ENCODE results near the gene GOLGA6D.
"Not testable (repeated sequence)": the region's sequence is repeated elsewhere in the genome, so short reads cannot be mapped to it uniquely, and the experiment has no call there.

GOLGA6D gene

DNA sequence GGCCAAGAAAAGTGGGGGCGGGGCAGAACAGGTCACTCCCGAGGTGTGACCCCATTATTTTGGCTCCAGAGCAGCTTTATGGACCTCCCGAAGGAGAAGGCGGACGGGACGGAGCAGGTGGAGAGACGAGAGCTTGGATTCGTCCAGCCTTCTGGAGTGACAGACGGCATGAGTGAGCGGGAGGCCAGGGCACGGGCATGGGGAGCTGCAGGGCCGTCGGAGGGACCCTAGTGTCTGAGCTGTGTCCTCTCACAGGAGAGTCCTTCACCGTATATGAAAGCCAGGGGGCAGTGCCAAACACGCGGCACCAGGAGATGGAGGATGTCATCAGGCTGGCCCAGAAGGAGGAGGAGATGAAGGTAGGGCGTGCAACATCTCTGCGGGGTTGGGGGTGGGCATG is 11.0 kb downstream of the GOLGA6D start:
- H2AFZ ChIP-seq (ENCODE audit: low read depth, low read length); H3K9ac ChIP-seq (ENCODE audit: low read length); H2BK5ac ChIP-seq (ENCODE audit: low read depth, low read length, poor library complexity, severe bottlenecking); H4K8ac ChIP-seq (ENCODE audit: low read length); H3K79me1 ChIP-seq (replicated peaks; ENCODE audit: low read length, poor library complexity, severe bottlenecking); H3K23ac ChIP-seq (ENCODE audit: low read length in 2 of 2); H4K91ac ChIP-seq (ENCODE audit: low read length); H2BK120ac ChIP-seq (ENCODE audit: low read depth, low read length); H3K4me2 ChIP-seq (ENCODE audit: low read length, poor library complexity, severe bottlenecking); H3K36me3 ChIP-seq (ENCODE audit: control insufficient read depth in 1 of 2, insufficient read depth in 2 of 2, low read depth in 1 of 2, low read length in 2 of 2); H3K14ac ChIP-seq (ENCODE audit: low read length in 2 of 2); H3K27me3 ChIP-seq (ENCODE audit: control insufficient read depth in 1 of 2, insufficient read depth in 1 of 2, low read length in 2 of 2); H3K27ac ChIP-seq (ENCODE audit: low read length, poor library complexity, severe bottlenecking); H2AK5ac ChIP-seq (ENCODE audit: low read length, severe bottlenecking); DNase-seq; H3K9me3 ChIP-seq (ENCODE audit: control insufficient read depth, low read length); H2BK12ac ChIP-seq (ENCODE audit: low read length in 2 of 2); H3K4me3 ChIP-seq (ENCODE audit: insufficient read depth in 1 of 2, low read depth in 1 of 2, low read length in 2 of 2); H3K18ac ChIP-seq (ENCODE audit: low read depth in 1 of 2, low read length in 2 of 2); H3K4me1 ChIP-seq (ENCODE audit: control insufficient read depth, insufficient read depth, low read depth, low read length); H3K4ac ChIP-seq (ENCODE audit: low read depth in 1 of 2, low read length in 2 of 2); H2BK15ac ChIP-seq (ENCODE audit: low read depth, poor library complexity, severe bottlenecking): not testable (repeated sequence)
- WGBS, result no CpG with 5 or more reads among the region's 18 CpGs

DNA sequence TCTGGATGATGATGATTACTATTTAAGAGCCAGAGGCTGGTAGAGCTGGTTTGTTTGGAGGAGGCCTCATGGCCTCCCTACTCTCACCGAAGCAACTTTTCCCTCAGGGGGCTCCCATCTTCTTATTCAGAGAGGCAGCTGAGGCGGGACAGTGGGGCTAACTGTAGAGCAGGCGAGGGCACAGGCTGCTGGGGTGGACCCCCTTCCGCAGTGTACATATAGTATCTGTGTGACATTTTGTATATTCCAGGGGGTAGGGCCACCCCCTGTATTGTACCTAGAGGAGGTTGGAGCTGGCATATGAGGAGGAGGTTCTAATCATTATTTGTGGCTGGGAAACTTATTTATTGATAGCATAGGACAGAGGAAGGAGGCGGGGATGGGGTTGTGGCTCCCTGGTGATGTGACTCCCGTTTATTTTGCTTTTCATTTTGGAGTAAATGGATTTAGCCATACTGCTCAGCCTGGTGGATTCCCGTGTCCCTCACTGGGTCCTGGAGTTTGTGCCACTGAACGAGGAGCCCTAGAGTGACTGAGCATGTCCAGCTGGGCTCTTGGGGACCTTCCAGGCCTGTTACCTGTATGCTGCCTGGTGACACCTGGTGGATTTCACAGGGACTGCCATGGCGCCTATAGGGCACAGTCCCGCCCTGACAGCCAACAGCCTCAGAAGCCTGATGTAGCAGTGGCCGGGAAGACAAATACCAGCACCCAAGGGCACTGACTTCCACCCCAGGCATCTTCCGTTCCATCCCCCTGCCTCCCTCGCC is 16.1 kb downstream of the GOLGA6D start:
- not testable (repeated sequence) for H3K23ac ChIP-seq (ENCODE audit: low read length in 2 of 2); H3K9me3 ChIP-seq (ENCODE audit: control insufficient read depth, low read length); H2BK15ac ChIP-seq (ENCODE audit: low read depth, poor library complexity, severe bottlenecking); H2BK120ac ChIP-seq (ENCODE audit: low read depth, low read length); H3K79me1 ChIP-seq (replicated peaks; ENCODE audit: low read length, poor library complexity, severe bottlenecking); H3K4me1 ChIP-seq (ENCODE audit: control insufficient read depth, insufficient read depth, low read depth, low read length); H3K18ac ChIP-seq (ENCODE audit: low read depth in 1 of 2, low read length in 2 of 2); H3K4me3 ChIP-seq (ENCODE audit: insufficient read depth in 1 of 2, low read depth in 1 of 2, low read length in 2 of 2); H2AFZ ChIP-seq (ENCODE audit: low read depth, low read length); H4K8ac ChIP-seq (ENCODE audit: low read length); H3K27ac ChIP-seq (ENCODE audit: low read length, poor library complexity, severe bottlenecking); H3K4ac ChIP-seq (ENCODE audit: low read depth in 1 of 2, low read length in 2 of 2); H2BK5ac ChIP-seq (ENCODE audit: low read depth, low read length, poor library complexity, severe bottlenecking); H2AK5ac ChIP-seq (ENCODE audit: low read length, severe bottlenecking); H3K9ac ChIP-seq (ENCODE audit: low read length); H3K14ac ChIP-seq (ENCODE audit: low read length in 2 of 2); DNase-seq; H3K27me3 ChIP-seq (ENCODE audit: control insufficient read depth in 1 of 2, insufficient read depth in 1 of 2, low read length in 2 of 2); H4K91ac ChIP-seq (ENCODE audit: low read length); H3K4me2 ChIP-seq (ENCODE audit: low read length, poor library complexity, severe bottlenecking); H2BK12ac ChIP-seq (ENCODE audit: low read length in 2 of 2); H3K36me3 ChIP-seq (ENCODE audit: control insufficient read depth in 1 of 2, insufficient read depth in 2 of 2, low read depth in 1 of 2, low read length in 2 of 2)
- no CpG with 5 or more reads among the region's 13 CpGs for WGBS

DNA sequence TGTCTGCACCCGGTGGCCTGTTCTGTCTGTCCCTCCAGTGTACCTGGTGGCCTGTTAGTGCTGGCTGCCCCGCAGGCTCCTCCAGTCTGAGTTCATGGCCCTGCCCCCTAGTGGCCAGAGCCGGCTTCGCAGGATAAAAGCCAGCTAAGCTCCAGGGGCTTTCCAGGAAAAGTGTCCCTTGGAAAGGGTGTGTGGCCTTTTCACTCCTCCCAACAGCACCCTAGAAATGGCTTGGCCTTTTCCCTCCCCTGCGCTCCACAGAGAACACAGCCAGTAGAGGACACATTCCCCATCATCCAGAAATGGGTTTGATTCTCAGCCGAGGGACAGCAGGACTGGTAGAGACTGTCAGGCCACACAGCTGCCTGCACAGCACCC is 16.7 kb downstream of the GOLGA6D start:
- not testable (repeated sequence) for H3K79me1 ChIP-seq (replicated peaks; ENCODE audit: low read length, poor library complexity, severe bottlenecking); H3K9me3 ChIP-seq (ENCODE audit: control insufficient read depth, low read length); H2BK120ac ChIP-seq (ENCODE audit: low read depth, low read length); H3K14ac ChIP-seq (ENCODE audit: low read length in 2 of 2); H3K18ac ChIP-seq (ENCODE audit: low read depth in 1 of 2, low read length in 2 of 2); H2AFZ ChIP-seq (ENCODE audit: low read depth, low read length); H3K4me1 ChIP-seq (ENCODE audit: control insufficient read depth, insufficient read depth, low read depth, low read length); H2BK5ac ChIP-seq (ENCODE audit: low read depth, low read length, poor library complexity, severe bottlenecking); H3K4ac ChIP-seq (ENCODE audit: low read depth in 1 of 2, low read length in 2 of 2); H4K8ac ChIP-seq (ENCODE audit: low read length); H2BK12ac ChIP-seq (ENCODE audit: low read length in 2 of 2); H2AK5ac ChIP-seq (ENCODE audit: low read length, severe bottlenecking); H3K4me2 ChIP-seq (ENCODE audit: low read length, poor library complexity, severe bottlenecking); H3K23ac ChIP-seq (ENCODE audit: low read length in 2 of 2); H3K4me3 ChIP-seq (ENCODE audit: insufficient read depth in 1 of 2, low read depth in 1 of 2, low read length in 2 of 2); DNase-seq; H3K36me3 ChIP-seq (ENCODE audit: control insufficient read depth in 1 of 2, insufficient read depth in 2 of 2, low read depth in 1 of 2, low read length in 2 of 2); H3K27ac ChIP-seq (ENCODE audit: low read length, poor library complexity, severe bottlenecking); H3K9ac ChIP-seq (ENCODE audit: low read length); H2BK15ac ChIP-seq (ENCODE audit: low read depth, poor library complexity, severe bottlenecking); H4K91ac ChIP-seq (ENCODE audit: low read length)
- H3K27me3 ChIP-seq (ENCODE audit: control insufficient read depth in 1 of 2, insufficient read depth in 1 of 2, low read length in 2 of 2), result peaks cover 5 to 13% of the 10 kb centered on the region in 2 experiments
- WGBS, result 0% methylated on average over 3 of the region's 6 CpGs

DNA sequence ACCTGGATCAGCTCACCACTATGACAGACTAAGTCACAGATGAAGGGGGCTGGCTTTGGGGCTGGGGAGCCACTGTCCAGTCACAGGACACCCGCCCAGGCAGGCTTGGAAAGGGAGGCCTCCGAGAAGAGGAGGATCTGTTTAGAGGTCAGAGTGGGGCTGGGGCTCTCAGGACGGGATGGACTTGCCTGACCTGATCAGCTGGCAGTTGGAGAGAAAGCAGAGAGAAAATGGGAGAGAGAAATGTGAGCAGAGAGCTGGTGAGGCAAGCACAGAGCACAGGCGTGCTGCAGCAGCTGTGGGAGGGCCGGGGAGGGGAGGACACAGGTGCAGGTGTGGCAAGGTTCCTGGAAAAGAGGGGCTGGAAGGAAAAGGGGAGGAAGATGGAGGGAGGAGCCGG is 17.4 kb downstream of the GOLGA6D start:
- not testable (repeated sequence) for H3K9ac ChIP-seq (ENCODE audit: low read length); H3K4me3 ChIP-seq (ENCODE audit: insufficient read depth in 1 of 2, low read depth in 1 of 2, low read length in 2 of 2); H3K4ac ChIP-seq (ENCODE audit: low read depth in 1 of 2, low read length in 2 of 2); H3K14ac ChIP-seq (ENCODE audit: low read length in 2 of 2); H3K4me2 ChIP-seq (ENCODE audit: low read length, poor library complexity, severe bottlenecking); H2BK15ac ChIP-seq (ENCODE audit: low read depth, poor library complexity, severe bottlenecking); H2BK12ac ChIP-seq (ENCODE audit: low read length in 2 of 2); H3K79me1 ChIP-seq (replicated peaks; ENCODE audit: low read length, poor library complexity, severe bottlenecking); H2BK120ac ChIP-seq (ENCODE audit: low read depth, low read length); H3K36me3 ChIP-seq (ENCODE audit: control insufficient read depth in 1 of 2, insufficient read depth in 2 of 2, low read depth in 1 of 2, low read length in 2 of 2); H3K23ac ChIP-seq (ENCODE audit: low read length in 2 of 2); H3K4me1 ChIP-seq (ENCODE audit: control insufficient read depth, insufficient read depth, low read depth, low read length); H3K9me3 ChIP-seq (ENCODE audit: control insufficient read depth, low read length); DNase-seq; H3K27ac ChIP-seq (ENCODE audit: low read length, poor library complexity, severe bottlenecking); H3K18ac ChIP-seq (ENCODE audit: low read depth in 1 of 2, low read length in 2 of 2); H4K8ac ChIP-seq (ENCODE audit: low read length); H4K91ac ChIP-seq (ENCODE audit: low read length); H2BK5ac ChIP-seq (ENCODE audit: low read depth, low read length, poor library complexity, severe bottlenecking); H2AK5ac ChIP-seq (ENCODE audit: low read length, severe bottlenecking); H2AFZ ChIP-seq (ENCODE audit: low read depth, low read length)
- WGBS, result 46% methylated on average over 3 of the region's 6 CpGs
- peaks cover 10 to 18% of the 10 kb centered on the region in 2 experiments for H3K27me3 ChIP-seq (ENCODE audit: control insufficient read depth in 1 of 2, insufficient read depth in 1 of 2, low read length in 2 of 2)
